Measurements from ENCODE around the gene IQCB1.
"Not testable (repeated sequence)": the region's sequence is repeated elsewhere in the genome, so short reads cannot be mapped to it uniquely, and the experiment has no call there.

IQCB1 gene

DNA sequence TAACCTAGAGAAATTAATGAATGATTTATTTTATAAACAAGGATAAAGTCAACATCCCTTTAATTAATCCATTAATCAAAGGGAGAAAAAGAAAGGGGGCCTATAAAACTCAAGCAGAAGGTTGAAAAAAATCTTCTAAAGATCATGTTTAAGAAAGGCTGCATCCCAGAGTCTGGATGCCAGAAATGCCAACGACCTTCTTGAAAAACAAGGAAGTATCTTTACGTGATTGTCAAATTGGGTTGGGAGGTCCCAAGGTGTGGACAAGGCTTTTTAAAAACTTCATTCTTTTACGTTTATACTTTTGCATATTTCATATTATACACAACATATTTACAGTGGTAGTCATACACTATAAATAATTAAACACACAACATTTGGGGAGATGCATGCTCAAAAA is 86.9 kb downstream of the IQCB1 start:
- DNase-seq (ENCODE audit: low spot score): no peak

DNA sequence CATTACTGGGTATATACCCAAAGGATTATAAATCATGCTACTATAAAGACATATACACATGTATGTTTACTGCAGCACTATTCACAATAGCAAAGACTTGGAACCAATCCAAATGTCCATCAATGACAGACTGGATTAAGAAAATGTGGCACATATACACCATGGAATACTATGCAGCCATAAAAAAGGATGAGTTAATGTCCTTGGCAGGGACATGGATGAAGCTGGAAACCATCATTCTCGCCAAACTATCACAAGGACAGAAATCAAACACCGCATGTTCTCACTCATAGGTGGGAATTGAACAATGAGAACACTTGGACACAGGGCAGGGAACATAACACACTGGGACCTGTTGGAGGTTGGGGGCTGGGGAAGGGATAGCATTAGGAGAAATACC is 91.8 kb downstream of the IQCB1 start:
- not testable (repeated sequence) for DNase-seq (ENCODE audit: low spot score)

DNA sequence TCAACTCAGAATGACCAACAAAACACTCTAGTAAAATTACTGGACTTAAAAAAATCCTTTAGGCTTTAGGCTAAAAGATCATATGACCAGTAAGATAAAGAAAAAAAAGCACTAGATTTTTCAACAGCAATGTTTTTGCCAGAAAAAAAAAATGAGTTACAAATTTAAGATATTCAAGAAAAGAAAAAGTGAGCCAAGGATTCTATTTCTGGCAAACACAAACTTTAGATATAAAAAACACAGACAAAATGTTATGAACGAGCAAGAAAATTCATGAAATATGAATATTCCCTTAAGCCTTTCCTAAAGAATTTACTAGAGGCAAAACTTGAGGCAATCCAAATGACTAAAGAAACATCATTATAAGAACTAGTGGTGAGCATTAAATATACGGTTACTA is 94.0 kb downstream of the IQCB1 start:
- no peak for DNase-seq (ENCODE audit: low spot score)

DNA sequence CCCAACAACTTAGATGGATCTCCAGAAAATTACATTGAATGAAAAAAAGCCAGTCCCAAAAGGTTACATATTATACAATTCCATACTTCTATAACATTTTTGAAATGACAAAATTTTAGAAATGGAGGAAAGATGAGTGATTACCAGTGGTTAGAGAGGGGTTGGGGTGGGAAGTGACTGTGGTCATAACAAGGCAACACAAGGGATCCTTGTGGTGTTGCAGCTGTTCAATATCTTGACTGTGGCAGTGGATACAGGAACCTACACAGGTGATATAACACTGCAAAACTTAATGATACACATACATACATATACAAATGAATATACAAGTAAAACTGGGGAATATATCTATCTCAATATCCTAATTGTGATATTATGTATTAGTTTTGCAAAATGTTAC is 95.0 kb downstream of the IQCB1 start:
- no peak for DNase-seq (ENCODE audit: low spot score)

DNA sequence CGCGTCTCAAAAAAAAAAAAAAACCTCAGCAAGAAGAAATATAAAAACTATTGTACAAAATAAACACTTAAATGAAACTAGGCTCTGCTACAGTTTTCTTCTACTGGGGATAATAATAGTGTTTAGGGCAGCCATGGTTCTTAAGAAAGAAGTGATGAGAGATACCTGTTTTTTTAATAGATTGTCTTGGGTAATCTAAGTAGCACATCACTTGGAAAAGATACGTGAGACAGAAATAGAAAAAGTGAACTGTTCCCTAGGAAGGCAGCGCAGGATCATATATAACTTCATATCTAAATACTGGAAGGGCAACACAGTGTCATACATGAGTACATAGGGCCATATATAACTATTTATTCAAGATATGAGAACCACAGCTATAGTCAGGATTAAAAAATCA is 97.2 kb downstream of the IQCB1 start:
- no peak for DNase-seq (ENCODE audit: low spot score)

DNA sequence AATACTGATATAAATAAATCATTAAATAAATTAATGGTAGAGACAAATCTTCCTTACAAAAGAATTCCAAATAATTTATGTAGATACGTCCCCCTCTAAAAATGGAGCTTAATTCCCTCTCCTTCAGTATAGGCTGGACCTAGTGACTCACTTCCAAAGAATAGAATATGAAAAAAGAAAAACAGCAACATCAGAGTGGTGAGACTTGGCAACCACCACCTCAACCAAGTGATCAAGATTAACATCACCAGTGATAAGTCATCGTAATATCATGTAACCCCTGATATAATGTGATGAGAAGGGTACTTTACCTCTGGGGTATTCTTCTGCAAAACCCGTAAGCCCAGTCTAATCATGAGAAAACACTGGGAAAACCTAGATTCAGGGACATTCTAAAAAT is 98.7 kb downstream of the IQCB1 start:
- no peak for DNase-seq (ENCODE audit: low spot score)

DNA sequence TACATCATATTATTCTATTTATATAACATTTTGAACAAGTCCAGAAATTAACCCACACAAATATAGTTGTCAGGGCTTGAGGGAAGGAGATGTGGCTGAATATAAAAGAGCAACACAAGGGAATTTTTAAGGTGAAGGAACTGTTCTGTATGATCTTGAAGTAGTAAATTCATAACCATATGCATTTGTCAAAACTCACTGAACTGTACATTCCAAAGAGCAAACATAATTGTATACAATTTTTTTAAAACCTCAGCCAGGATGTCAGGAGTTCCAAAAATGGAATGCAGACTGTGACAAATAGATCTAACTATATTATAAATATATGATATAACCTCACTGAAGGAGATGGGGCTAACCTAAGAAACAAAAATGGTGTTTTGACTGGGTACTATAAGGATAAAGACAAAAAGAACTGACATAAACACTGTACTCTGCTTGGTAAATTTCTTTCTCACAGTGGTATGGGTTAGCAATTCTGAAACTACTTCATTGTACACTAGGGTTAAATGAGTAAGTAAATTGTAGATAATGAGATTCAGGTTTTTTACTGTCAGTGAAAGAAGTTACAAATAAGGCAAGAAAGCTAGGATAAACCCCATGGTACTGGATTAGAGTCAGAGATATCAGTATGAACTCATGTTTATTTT is 99.7 kb downstream of the IQCB1 start:
- DNase-seq (ENCODE audit: low spot score): no peak

DNA sequence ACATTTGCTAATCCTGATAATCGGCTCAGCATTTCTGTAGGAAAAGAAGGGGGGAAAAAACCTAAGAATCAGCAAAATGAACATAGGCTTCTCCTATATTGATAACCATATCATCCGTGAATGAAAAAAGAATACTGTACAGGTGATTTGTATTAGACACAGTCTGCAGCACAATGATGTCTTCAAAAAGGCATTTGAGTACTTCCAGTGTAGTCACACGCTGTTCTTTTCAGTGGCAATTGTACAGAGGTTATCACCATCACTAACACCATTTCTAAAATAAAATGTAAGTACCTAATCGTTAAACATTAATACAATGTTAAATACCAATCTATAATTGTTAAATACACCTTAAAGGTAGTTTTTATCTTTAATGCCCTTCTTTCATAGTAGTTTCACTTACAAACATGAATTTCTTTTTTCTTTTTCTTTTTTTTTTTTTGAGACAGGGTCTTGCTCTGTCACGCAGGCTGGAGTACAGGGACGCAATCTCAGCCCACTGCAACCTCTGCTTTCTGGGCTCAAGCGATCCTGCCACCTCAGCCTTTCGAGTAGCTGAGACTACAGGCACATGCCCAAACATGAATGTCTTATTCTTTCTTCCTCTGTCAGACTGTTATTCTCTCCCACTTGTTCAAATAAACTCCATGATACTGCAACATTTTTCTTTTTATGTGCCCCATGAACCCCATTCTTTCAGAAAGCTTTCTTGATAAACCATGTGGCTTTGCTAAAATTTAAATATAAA is 103.7 kb downstream of the IQCB1 start:
- DNase-seq (ENCODE audit: low spot score): no peak

DNA sequence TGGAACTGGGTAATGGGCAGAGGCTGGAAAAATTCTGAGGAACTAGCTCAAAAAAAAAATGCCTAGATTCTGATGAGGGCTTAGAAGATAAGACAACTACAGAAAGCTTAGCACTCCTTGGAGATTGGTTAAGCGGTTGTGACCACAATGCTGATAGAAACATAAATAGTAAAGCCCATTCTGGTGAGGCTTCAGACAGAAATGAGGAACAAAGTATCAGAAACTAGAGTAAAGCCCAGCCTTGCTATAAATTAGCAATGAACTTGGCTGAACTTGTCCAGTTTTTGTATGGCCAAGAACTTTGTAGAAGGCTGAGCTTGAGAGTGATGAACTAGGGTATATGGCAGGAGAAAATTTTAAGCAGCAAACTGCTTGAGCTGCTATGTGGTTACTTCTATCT is 110.7 kb downstream of the IQCB1 start:
- DNase-seq (ENCODE audit: low spot score): no peak

DNA sequence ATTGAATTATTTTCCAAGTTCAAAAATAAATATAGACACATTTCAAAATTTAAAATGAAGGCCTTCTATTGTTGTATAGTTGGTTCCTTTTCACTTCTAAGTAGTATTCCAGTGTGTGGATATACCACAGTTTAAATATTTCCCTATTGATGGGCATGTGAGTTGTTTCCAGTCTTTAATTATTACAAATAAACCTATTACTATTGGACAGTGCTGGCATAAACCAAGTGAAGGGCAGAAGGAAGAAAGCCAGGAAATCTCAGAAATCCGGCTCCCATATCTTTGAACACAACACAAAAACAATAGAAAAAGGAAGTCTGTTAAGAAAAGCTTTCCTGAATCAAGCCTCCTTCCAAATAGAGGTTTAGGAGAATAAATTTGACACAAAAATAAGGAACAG is 111.4 kb downstream of the IQCB1 start:
- DNase-seq (ENCODE audit: low spot score): no peak

DNA sequence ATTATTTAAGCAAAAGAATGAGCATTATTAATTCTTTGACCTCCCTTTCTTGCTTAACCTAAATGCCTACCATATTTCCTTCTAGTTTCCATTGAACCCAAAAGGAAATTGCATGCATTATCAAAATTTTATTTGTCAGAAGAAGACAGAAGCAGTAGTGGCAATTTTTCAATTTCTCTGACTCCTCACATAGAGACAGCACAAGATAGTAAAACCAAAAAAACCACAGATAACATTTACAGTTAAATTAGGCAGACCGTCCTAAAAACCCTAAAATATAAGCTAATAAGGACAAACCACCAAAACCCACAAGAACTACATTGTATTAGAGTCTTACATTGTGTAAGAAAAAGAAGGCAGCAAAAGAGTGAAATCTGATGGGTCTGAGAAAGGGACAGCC is 112.4 kb downstream of the IQCB1 start:
- DNase-seq (ENCODE audit: low spot score): no peak

DNA sequence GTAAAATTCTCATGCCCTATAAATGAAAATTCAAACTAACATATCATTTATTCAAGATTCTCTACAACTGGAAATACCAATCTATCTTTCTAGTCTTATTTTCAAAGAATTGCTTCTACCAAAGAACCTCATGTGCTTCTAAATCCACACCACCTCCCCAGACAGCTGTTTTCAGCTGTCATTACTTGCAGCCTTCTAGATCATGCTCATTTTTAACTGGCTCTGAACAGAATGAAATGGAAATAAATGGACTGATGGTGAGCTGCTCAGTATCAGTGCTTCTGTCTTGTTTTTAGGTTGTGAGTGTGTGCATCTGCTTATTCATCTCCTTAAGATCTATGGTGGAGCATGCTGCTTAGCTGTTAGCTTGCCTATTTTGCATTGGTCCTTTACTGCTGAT is 114.7 kb downstream of the IQCB1 start:
- no peak for DNase-seq (ENCODE audit: low spot score)

Data from hepatic stellate cell (primary cell).